Natural killer cell (primary cell): Measurements from ENCODE around the gene DNASE2. TPM values are rescaled to one million over a fixed set of nuclear protein-coding genes. Genes with fewer than 3 reads are reported as not detected.
"Not testable (repeated sequence)": the region's sequence is repeated elsewhere in the genome, so short reads cannot be mapped to it uniquely, and the experiment has no call there.

Source experiments
- ATAC-seq, 3 donors: fragments of 150-1000 bp in 2 of 3; fragments of 200-7000 bp in 1 of 3; cut with Tn5 transposase; 1 replicate in 1 of 3; 2 replicates in 2 of 3; pipeline ENCODE4 v1.10.0; 2021; ENCODE audit warnings: mild to moderate bottlenecking in 2 of 3, moderate library complexity in 2 of 3
- DNase-seq, 2 donors: peaks; one replicate each; pipeline versions ENCODE4 v3.0.0 to v3.0.0-alpha.2; 2013 to 2021; ENCODE audit warnings: mixed read lengths in 1 of 2
- H3K27ac ChIP-seq: one replicate; pipeline ENCODE4 v1.5.1; 2013; ENCODE audit warnings: mild to moderate bottlenecking, low read length
- H3K27me3 ChIP-seq: one replicate; pipeline ENCODE4 v1.6.1; 2013; ENCODE audit warnings: low read length; ENCODE audit not compliant: control insufficient read depth, insufficient read depth
- H3K36me3 ChIP-seq: one replicate; pipeline ENCODE4 v1.6.1; 2013; ENCODE audit warnings: low read length; ENCODE audit not compliant: control insufficient read depth, insufficient read depth
- H3K4me1 ChIP-seq: one replicate; pipeline ENCODE4 v1.6.1; 2013; ENCODE audit warnings: low read length; ENCODE audit not compliant: control insufficient read depth, insufficient read depth
- H3K4me3 ChIP-seq: one replicate; pipeline ENCODE4 v1.5.1; 2013; ENCODE audit warnings: low read length
- H3K9me3 ChIP-seq: one replicate; pipeline ENCODE4 v1.6.1; 2013; ENCODE audit warnings: low read length; ENCODE audit not compliant: control insufficient read depth, insufficient read depth
- H3K27ac Mint-ChIP-seq, 2 donors: one replicate each; pipeline ENCODE4 v1.8.0; 2022; ENCODE audit warnings: mild to moderate bottlenecking in 2 of 2, mixed read lengths in 2 of 2, moderate library complexity in 1 of 2
- H3K27me3 Mint-ChIP-seq, 2 donors: one replicate each; pipeline ENCODE4 v1.8.0; 2022; ENCODE audit warnings: low read depth in 2 of 2, mixed read lengths in 2 of 2
- H3K36me3 Mint-ChIP-seq: one replicate; pipeline ENCODE4 v1.8.0; 2022; ENCODE audit warnings: mixed read lengths
- H3K4me1 Mint-ChIP-seq, 2 donors: one replicate each; pipeline ENCODE4 v1.8.0; 2022; ENCODE audit warnings: mixed read lengths in 2 of 2
- H3K4me3 Mint-ChIP-seq: one replicate; pipeline ENCODE4 v1.8.0; 2022; ENCODE audit warnings: mild to moderate bottlenecking, moderate library complexity, mixed read lengths
- H3K9me3 Mint-ChIP-seq, 2 donors: one replicate each; pipeline ENCODE4 v1.8.0; 2022; ENCODE audit warnings: mixed read lengths in 2 of 2
- WGBS: methylation state at CpG from one replicate; pipeline ENCODE4 v1.1.7; 2013; ENCODE audit warnings: missing lambda C conversion rate; ENCODE audit not compliant: insufficient coverage; 5-methylcytosine and 5-hydroxymethylcytosine counted together
- intact Hi-C: fragments of 100-400 bp; cut with micrococcal nuclease; formaldehyde crosslinking; loops from one replicate; pipeline ENCODE4 v1.14.2; 2022
- total RNA-seq, 4 donors: library from RNA; stranded (reverse); fragments of 120-200 nt in 1 of 4; gene quantifications; one replicate each; pipeline versions ENCODE4 v1.2.3 to v1.2.4, GENCODE V29; 2013 to 2022
- TF ChIP-seq, protein P1 (sequence below): fragments of 200-600 bp; IDR thresholded peaks from one replicate; pipeline ENCODE4 v1.8.0; 2022; ENCODE audit warnings: antibody characterized with exemption

DNASE2 gene
- total RNA-seq, 3 donors from 2014 or later (not counting 1 experiment from before 2014, with no cell fraction given) = 28.3 to 31.7 (median 31.2) TPM

GRCh38 chr19:12922959-12923358 lies 41.7 kb upstream of the DNASE2 start:
- Histone ChIP-seq H3K9me3 (no peaks in the 10 kb centered on the region), H3K27ac (no peak overlapping the region), H3K27me3 (no peaks in the 10 kb centered on the region), H3K4me1 (peaks cover 14% of the 10 kb centered on the region), H3K4me3 (no peak overlapping the region), H3K36me3 (peaks cover 40% of the 10 kb centered on the region)
- Mint-ChIP-seq H3K9me3 (no peaks in the 10 kb centered on the region), H3K27me3 (no peaks in the 10 kb centered on the region), H3K4me1 (peaks cover 7 to 13% of the 10 kb centered on the region in 2 donors), H3K36me3 (peaks cover 7% of the 10 kb centered on the region), H3K4me3 (no peak overlapping the region), H3K27ac (no peak overlapping the region)
- ATAC-seq (no peak), DNase-seq (no peak)
- WGBS = 100% methylated on average over 4 of the region's 4 CpGs
- intact Hi-C loops = no loop called here
- TF ChIP-seq, protein P1, sequence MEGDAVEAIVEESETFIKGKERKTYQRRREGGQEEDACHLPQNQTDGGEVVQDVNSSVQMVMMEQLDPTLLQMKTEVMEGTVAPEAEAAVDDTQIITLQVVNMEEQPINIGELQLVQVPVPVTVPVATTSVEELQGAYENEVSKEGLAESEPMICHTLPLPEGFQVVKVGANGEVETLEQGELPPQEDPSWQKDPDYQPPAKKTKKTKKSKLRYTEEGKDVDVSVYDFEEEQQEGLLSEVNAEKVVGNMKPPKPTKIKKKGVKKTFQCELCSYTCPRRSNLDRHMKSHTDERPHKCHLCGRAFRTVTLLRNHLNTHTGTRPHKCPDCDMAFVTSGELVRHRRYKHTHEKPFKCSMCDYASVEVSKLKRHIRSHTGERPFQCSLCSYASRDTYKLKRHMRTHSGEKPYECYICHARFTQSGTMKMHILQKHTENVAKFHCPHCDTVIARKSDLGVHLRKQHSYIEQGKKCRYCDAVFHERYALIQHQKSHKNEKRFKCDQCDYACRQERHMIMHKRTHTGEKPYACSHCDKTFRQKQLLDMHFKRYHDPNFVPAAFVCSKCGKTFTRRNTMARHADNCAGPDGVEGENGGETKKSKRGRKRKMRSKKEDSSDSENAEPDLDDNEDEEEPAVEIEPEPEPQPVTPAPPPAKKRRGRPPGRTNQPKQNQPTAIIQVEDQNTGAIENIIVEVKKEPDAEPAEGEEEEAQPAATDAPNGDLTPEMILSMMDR = no peak

- TF ChIP-seq, protein P1 = no peak
- peaks cover 27% of the 10 kb centered on the region for H3K36me3 ChIP-seq
- H3K9me3 ChIP-seq = no peaks in the 10 kb centered on the region
- Mint-ChIP-seq H3K4me3 (no peak overlapping the region), H3K9me3 (no peaks in the 10 kb centered on the region), H3K36me3 (peaks cover 7% of the 10 kb centered on the region), H3K4me1 (peaks cover 7 to 13% of the 10 kb centered on the region in 2 donors), H3K27me3 (no peaks in the 10 kb centered on the region), H3K27ac (peak overlapping the region in 1 of 2 donors; percentile 89)
- WGBS = 90% methylated on average over 3 of the region's 3 CpGs
- DNase-seq (no peak), ATAC-seq (no peak)
- intact Hi-C loops = no loop called here
- peaks cover 14% of the 10 kb centered on the region for H3K4me1 ChIP-seq
- no peak overlapping the region for H3K4me3 ChIP-seq
- no peak overlapping the region for H3K27ac ChIP-seq
- no peaks in the 10 kb centered on the region for H3K27me3 ChIP-seq
Observed at GRCh38 chr19:12921047-12921446, 39.8 kb upstream of the DNASE2 start.

- TF ChIP-seq, protein P1 = no peak
- no peak overlapping the region for H3K4me3 ChIP-seq
- Mint-ChIP-seq H3K9me3 (no peaks in the 10 kb centered on the region), H3K4me3 (peak overlapping the region; percentile 85), H3K27ac (peak overlapping the region; percentile 84 to 89), H3K36me3 (peaks cover 6% of the 10 kb centered on the region), H3K27me3 (no peaks in the 10 kb centered on the region), H3K4me1 (peaks cover 17 to 26% of the 10 kb centered on the region in 2 donors)
- no peaks in the 10 kb centered on the region for H3K9me3 ChIP-seq
- H3K36me3 ChIP-seq = peaks cover 10% of the 10 kb centered on the region
- H3K27ac ChIP-seq = no peak overlapping the region
- WGBS = 96% methylated on average over 14 of the region's 14 CpGs
- H3K27me3 ChIP-seq = no peaks in the 10 kb centered on the region
- intact Hi-C loops = loop anchor here (2.0 kb wide), 2 partner anchors 15 to 27 kb away; partner anchors contain the start of genes FARSA and GCDH
- ATAC-seq (no peak), DNase-seq (no peak)
- peaks cover 31% of the 10 kb centered on the region for H3K4me1 ChIP-seq
Observed at GRCh38 chr19:12918253-12918652, 37.0 kb upstream of the DNASE2 start.

DNA sequence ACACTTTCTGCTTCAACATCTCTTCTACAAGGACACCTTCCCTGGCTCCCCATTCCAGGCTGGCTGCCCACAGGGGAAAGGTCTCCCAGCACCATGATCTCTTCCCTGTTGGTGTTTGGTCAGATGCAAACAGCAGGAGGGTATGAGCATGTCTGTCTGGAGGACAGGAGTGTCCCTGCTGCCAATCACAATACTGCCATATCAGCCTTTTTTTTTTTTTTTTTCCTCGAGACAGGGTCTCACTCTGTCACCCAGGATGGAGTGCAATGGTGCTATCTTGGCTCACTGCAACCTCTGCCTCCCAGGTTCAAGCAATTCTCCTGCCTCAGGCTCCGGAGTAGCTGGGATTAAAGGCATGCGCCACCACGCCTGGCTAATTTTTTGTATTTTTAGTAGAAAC lies 34.6 kb upstream of the DNASE2 start:
- H3K36me3 Mint-ChIP-seq, H3K4me3 ChIP-seq, H3K27me3 Mint-ChIP-seq, H3K4me3 Mint-ChIP-seq, intact Hi-C loops, H3K9me3 Mint-ChIP-seq, H3K27me3 ChIP-seq, H3K36me3 ChIP-seq, H3K27ac ChIP-seq, DNase-seq, H3K9me3 ChIP-seq, ATAC-seq: not testable (repeated sequence)
- peaks cover 35% of the 10 kb centered on the region for H3K4me1 ChIP-seq
- WGBS = 90% methylated on average over 4 of the region's 4 CpGs
- Mint-ChIP-seq H3K27ac (peak overlapping the region in 1 of 2 donors; percentile 54), H3K4me1 (peaks cover 17 to 28% of the 10 kb centered on the region in 2 donors)
